Measurements from ENCODE around the gene PROCR.
A peak's percentile ranks its signal among the peaks of the same experiment; 100 is the strongest.

The PROCR gene

DNA sequence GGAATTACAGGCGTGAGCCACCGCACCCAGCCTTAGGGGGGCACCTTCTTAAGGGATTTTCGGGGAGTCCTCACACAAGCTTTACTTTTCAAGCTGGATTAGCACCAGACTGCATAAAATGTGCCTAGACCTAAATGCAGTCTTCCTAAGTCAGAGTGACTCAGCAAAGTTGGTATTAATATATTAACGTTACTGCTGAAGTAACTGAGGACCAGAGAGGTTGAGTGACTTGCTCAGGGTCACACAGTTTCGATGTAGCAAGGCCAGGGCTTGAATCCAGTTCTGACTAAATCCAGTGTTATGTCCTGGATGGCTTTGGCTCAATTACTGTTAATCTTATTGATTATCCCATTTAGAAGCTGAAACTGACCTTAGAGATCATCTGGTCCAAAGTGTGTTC is 38.1 kb upstream of the PROCR start:
- TF ChIP-seq, protein P1, sequence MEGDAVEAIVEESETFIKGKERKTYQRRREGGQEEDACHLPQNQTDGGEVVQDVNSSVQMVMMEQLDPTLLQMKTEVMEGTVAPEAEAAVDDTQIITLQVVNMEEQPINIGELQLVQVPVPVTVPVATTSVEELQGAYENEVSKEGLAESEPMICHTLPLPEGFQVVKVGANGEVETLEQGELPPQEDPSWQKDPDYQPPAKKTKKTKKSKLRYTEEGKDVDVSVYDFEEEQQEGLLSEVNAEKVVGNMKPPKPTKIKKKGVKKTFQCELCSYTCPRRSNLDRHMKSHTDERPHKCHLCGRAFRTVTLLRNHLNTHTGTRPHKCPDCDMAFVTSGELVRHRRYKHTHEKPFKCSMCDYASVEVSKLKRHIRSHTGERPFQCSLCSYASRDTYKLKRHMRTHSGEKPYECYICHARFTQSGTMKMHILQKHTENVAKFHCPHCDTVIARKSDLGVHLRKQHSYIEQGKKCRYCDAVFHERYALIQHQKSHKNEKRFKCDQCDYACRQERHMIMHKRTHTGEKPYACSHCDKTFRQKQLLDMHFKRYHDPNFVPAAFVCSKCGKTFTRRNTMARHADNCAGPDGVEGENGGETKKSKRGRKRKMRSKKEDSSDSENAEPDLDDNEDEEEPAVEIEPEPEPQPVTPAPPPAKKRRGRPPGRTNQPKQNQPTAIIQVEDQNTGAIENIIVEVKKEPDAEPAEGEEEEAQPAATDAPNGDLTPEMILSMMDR (IDR thresholded peaks at IDR 0.05; ENCODE audit: low read depth, low read length) = no peak
- DNase-seq (ENCODE audit: low read depth, low spot score) = no peak
- in situ Hi-C loops (cut with HindIII; ENCODE audit: low sequenced_read_pairs) = no loop called here
- H3K4me3 ChIP-seq (ENCODE audit: low read depth, low read length) = no peak overlapping the region

- in situ Hi-C loops (cut with HindIII; ENCODE audit: low sequenced_read_pairs) = no loop called here
- no peak for DNase-seq (ENCODE audit: low read depth, low spot score)
- no peak overlapping the region for H3K4me3 ChIP-seq (ENCODE audit: low read depth, low read length)
- TF ChIP-seq, protein P1 (IDR thresholded peaks at IDR 0.05; ENCODE audit: low read depth, low read length) = no peak
Observed at GRCh38 chr20:35134472-35134871, 37.4 kb upstream of the PROCR start.

DNA sequence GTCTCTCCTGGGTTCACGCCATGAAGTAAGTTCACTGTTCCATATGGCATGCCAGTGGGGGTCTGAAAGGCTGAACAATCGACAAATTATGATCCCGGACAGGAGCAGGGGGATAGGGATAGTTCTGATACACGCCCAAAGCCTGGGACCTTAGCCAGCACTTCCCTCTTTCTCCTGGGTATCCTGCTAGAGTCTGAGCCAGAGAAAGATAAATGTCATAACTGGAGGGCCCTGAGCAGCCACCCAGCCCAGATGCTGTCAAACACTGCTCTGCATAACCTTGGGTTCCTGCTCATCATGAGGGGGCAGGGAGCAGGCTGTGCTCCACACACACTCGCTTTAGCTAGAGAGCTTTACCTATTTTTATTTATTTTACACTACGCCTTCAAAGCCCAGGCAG is 37.0 kb upstream of the PROCR start:
- DNase-seq (ENCODE audit: low read depth, low spot score) = no peak
- in situ Hi-C loops (cut with HindIII; ENCODE audit: low sequenced_read_pairs) = no loop called here
- TF ChIP-seq, protein P1 (IDR thresholded peaks at IDR 0.05; ENCODE audit: low read depth, low read length) = no peak
- H3K4me3 ChIP-seq (ENCODE audit: low read depth, low read length) = no peak overlapping the region

DNA sequence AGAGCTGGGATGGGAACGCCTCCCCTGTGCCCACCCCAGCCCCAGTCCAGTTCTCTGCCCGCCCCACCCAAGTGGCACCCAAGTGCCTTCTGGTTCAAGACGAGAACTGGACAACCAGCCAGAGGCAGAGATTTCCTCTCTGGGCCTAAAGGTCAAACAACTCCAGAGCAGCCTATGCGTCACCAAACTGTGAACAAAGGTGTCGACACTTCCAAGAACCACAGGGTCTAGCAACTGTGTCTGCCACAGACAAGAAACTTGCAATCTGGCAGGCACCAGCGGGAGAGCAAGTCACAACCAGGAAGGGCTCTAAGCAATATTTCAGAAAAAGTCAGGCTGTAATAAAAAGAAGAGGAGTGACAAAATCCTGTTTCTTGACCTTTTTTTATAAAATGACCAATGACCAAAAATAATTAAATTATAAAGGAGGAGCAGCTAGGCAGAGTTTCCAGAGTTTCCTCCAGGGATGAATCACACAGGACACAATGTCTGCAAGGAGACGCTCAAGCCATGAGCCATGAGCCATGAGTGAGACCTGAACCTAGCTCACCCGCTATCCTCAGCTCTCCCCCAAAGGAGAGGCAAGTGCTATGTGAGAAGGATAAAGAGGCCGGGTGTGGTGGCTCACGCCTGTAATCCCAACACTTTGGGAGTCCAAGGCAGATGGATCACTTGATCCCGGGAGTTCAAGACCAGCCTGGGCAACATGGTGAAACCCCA is 35.8 kb upstream of the PROCR start:
- peak; percentile 44 for DNase-seq (ENCODE audit: low read depth, low spot score)
- TF ChIP-seq, protein P1 (IDR thresholded peaks at IDR 0.05; ENCODE audit: low read depth, low read length) = no peak
- in situ Hi-C loops (cut with HindIII; ENCODE audit: low sequenced_read_pairs) = no loop called here
- H3K4me3 ChIP-seq (ENCODE audit: low read depth, low read length) = no peak overlapping the region

- TF ChIP-seq, protein P1 (IDR thresholded peaks at IDR 0.05; ENCODE audit: low read depth, low read length) = no peak
- in situ Hi-C loops (cut with HindIII; ENCODE audit: low sequenced_read_pairs) = no loop called here
- no peak for DNase-seq (ENCODE audit: low read depth, low spot score)
- no peak overlapping the region for H3K4me3 ChIP-seq (ENCODE audit: low read depth, low read length)
Observed at GRCh38 chr20:35144694-35145093, 27.2 kb upstream of the PROCR start.

DNA sequence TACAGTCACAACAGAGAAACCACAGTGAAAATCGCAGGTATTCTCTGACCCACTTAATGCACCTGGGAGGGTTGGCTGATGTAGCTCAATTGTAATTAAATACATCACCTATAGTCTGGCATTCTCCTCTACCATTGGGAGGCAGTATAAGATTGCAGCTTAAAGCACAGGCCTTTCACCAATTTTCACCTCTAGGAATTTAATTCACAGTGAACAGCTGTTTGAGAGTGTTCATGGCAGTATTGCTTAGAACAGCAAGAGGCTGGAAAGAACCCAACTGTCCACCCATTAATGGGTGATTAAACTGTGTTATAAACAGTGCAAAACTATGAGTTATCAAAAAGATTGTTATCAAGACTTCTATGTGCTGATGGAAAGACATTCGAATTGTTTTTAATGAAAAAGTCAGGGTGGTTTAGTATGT is 26.7 kb upstream of the PROCR start:
- H3K4me3 ChIP-seq (ENCODE audit: low read depth, low read length) = no peak overlapping the region
- DNase-seq (ENCODE audit: low read depth, low spot score) = peak; percentile 56
- in situ Hi-C loops (cut with HindIII; ENCODE audit: low sequenced_read_pairs) = no loop called here
- TF ChIP-seq, protein P1 (IDR thresholded peaks at IDR 0.05; ENCODE audit: low read depth, low read length) = peak; percentile 62
